Body of pancreas (tissue), 4 donors: ENCODE data around the gene DCTN2.
"Not testable (repeated sequence)": the region's sequence is repeated elsewhere in the genome, so short reads cannot be mapped to it uniquely, and the experiment has no call there.

Source experiments
- CTCF ChIP-seq, 7 experiments: fragments of 450-650 bp in 4 of 7; fragments of 200-600 bp in 3 of 7; sonication (generic) in 3 of 7; IDR thresholded peaks; one replicate each; pipeline ENCODE4 v1.5.1; 2016 to 2019; ENCODE audit warnings: antibody characterized with exemption in 7 of 7
- POLR2A ChIP-seq, 3 donors: fragments of 450-650 bp; IDR thresholded peaks; one replicate each; pipeline ENCODE4 v1.6.1; 2016; ENCODE audit warnings: antibody characterized with exemption in 3 of 3, mild to moderate bottlenecking in 2 of 3

GRCh38 chr12:57495051-57495701, 51.8 kb downstream of the DCTN2 start:
- not testable (repeated sequence) for TF ChIP-seq POLR2A, CTCF (IDR thresholded peaks at IDR 0.05)
